Lung (tissue), 12 donors: Measurements from ENCODE around the gene NREP. TPM values are rescaled to one million over a fixed set of nuclear protein-coding genes. Genes with fewer than 3 reads are reported as not detected.
A peak's percentile ranks its signal among the peaks of the same experiment; 100 is the strongest.

Experiments
- ATAC-seq: fragments of 200-7000 bp; cut with Tn5 transposase; one replicate; pipeline ENCODE4 v1.9.1; 2020; ENCODE audit warnings: moderate number of reproducible peaks; ENCODE audit not compliant: insufficient read depth, low FRiP score
- DNase-seq, 3 donors: peaks; one replicate each; pipeline ENCODE4 v3.0.0-alpha.2; 2013 to 2017
- H3K27ac ChIP-seq, 2 donors: one replicate each; pipeline ENCODE4 v1.5.1; 2013; ENCODE audit warnings: mild to moderate bottlenecking in 2 of 2, moderate library complexity in 2 of 2, control low read depth in 1 of 2, inconsistent platforms in 1 of 2, low read depth in 1 of 2, low read length in 1 of 2
- H3K27me3 ChIP-seq, 3 donors: one replicate each; pipeline ENCODE4 v1.5.1; 2013; ENCODE audit warnings: low read length in 2 of 3; ENCODE audit not compliant: control insufficient read depth in 3 of 3, insufficient read depth in 3 of 3
- H3K36me3 ChIP-seq, 4 donors: one replicate each; pipeline ENCODE4 v1.5.1; 2013; ENCODE audit warnings: low read length in 4 of 4, mild to moderate bottlenecking in 1 of 4, moderate library complexity in 1 of 4; ENCODE audit not compliant: control insufficient read depth in 4 of 4, insufficient read depth in 4 of 4
- H3K4me1 ChIP-seq, 5 donors: one replicate each; pipeline ENCODE4 v1.5.1; 2013; ENCODE audit warnings: low read length in 5 of 5, mild to moderate bottlenecking in 2 of 5, moderate library complexity in 1 of 5; ENCODE audit not compliant: control insufficient read depth in 5 of 5, insufficient read depth in 5 of 5
- H3K4me3 ChIP-seq: one replicate; pipeline ENCODE4 v1.5.1; 2013; ENCODE audit warnings: mild to moderate bottlenecking, control low read depth, moderate library complexity
- H3K9ac ChIP-seq, 2 donors: one replicate each; pipeline ENCODE4 v1.5.1; 2013; ENCODE audit warnings: low read length in 2 of 2, control low read depth in 1 of 2; ENCODE audit not compliant: insufficient read depth in 1 of 2
- H3K9me3 ChIP-seq, 4 donors: one replicate each; pipeline ENCODE4 v1.5.1; 2013; ENCODE audit warnings: low read length in 3 of 4, mild to moderate bottlenecking in 1 of 4, moderate library complexity in 1 of 4; ENCODE audit not compliant: control insufficient read depth in 4 of 4, insufficient read depth in 3 of 4
- CTCF ChIP-seq: IDR thresholded peaks from 2 replicates; pipeline ENCODE4 v1.5.1; 2012; ENCODE audit warnings: mild to moderate bottlenecking; ENCODE audit errors: control extremely low read depth, extremely low read depth
- WGBS, 2 donors: extraction: QIAGEN DNeasy Blood & Tissue Kit; methylation state at CpG; one replicate each; pipeline ENCODE4 v1.1.7; 2013; 5-methylcytosine and 5-hydroxymethylcytosine counted together
- polyA plus RNA-seq, 2 donors: library from polyadenylated mRNA; stranded (reverse); fragments of 200-250 nt; gene quantifications; one replicate each; pipeline ENCODE4 v1.2.1, GENCODE V29; 2013
- total RNA-seq, 2 donors: library from RNA; depleted of rRNA in 1 of 2; stranded (reverse); fragments of >200 nt in 1 of 2; gene quantifications; one replicate each; pipeline ENCODE4 v1.2.1, GENCODE V29; 2014 to 2021
- donor health status: control.
- donor health status: control.
- donor health status: Bipolar disorder and iron deficiency.
- donor health status: healthy.
- donor health status: DM: yes; HTN: yes; CAD: no.

Gene NREP
- total and polyA plus RNA-seq, 4 donors: 10.8 to 326 (median 16.8) TPM

- Histone ChIP-seq H3K27me3 (no peaks in the 10 kb centered on the region), H3K4me3 (no peak overlapping the region), H3K27ac (no peak overlapping the region), H3K9ac (no peak overlapping the region), H3K9me3 (no peaks in the 10 kb centered on the region), H3K36me3 (no peaks in the 10 kb centered on the region), H3K4me1 (peaks cover 4 to 24% (median 16%) of the 10 kb centered on the region in 5 donors)
- ATAC-seq (no peak), DNase-seq (no peak)
- 95 to 97% methylated on average over 3 of the region's 3 CpGs for WGBS, 2 donors
- TF ChIP-seq CTCF: no peak
Measured at GRCh38 chr5:111685969-111686368, 71.0 kb downstream of the NREP start.

- H3K36me3 ChIP-seq: no peaks in the 10 kb centered on the region
- no peaks in the 10 kb centered on the region for H3K27me3 ChIP-seq
- H3K27ac ChIP-seq: no peak overlapping the region
- no peak for ATAC-seq
- peaks cover 0 to 2% (median 0%) of the 10 kb centered on the region in 4 donors for H3K9me3 ChIP-seq
- H3K4me1 ChIP-seq: peaks cover 4 to 39% (median 17%) of the 10 kb centered on the region in 5 donors
- H3K9ac ChIP-seq: peak overlapping the region in 1 of 2 donors; percentile 56
- DNase-seq: no peak
- TF ChIP-seq CTCF: no peak
- WGBS, 2 donors: 93 to 97% methylated on average over 6 of the region's 6 CpGs
- H3K4me3 ChIP-seq: no peak overlapping the region
Measured at GRCh38 chr5:111682641-111683040, 74.4 kb downstream of the NREP start.

DNA sequence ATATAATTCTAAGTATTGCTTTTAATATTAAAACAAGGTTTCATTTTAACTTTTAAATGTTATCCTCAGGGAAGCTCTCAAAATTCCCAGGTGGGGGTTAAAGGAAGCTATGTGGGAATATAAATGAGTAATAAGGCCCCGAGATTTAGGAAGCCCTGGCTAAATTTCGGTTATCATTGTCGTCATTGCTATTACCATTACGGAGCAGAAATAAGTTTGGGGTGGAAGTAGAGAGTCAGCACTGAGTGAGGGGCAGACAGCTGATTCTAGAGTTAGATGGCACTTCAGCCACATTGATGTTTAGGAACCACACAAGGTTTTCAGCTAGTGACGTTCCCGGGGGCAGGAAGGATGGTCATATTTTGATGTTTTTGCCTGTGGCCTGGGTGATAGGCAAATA lies 74.9 kb downstream of the NREP start:
- Histone ChIP-seq H3K27me3 (no peaks in the 10 kb centered on the region), H3K36me3 (no peaks in the 10 kb centered on the region), H3K9ac (peak overlapping the region in 1 of 2 donors; percentile 56), H3K9me3 (peaks cover 0 to 2% (median 0%) of the 10 kb centered on the region in 4 donors), H3K4me3 (no peak overlapping the region), H3K4me1 (peaks cover 4 to 39% (median 17%) of the 10 kb centered on the region in 5 donors), H3K27ac (no peak overlapping the region)
- WGBS, 2 donors: 70 to 83% methylated on average over 6 of the region's 6 CpGs
- DNase-seq (peak in 1 of 3 donors; percentile 54), ATAC-seq (no peak)
- TF ChIP-seq CTCF: no peak
